Globus pallidus (tissue), 1 donor: ENCODE data around the gene CHST3.

Source experiments
- DNase-seq: peaks from one replicate; pipeline ENCODE4 v3.0.0-alpha.2; 2015; ENCODE audit warnings: low spot score

The CHST3 gene

GRCh38 chr10:72010234-72010973 is 46.2 kb downstream of the CHST3 start:
- DNase-seq = no peak

- peak; percentile 60 for DNase-seq
These were observed 46.8 kb downstream of the CHST3 start for GRCh38 chr10:72011016-72011415.

GRCh38 chr10:72011468-72011867 is 47.3 kb downstream of the CHST3 start:
- peak; percentile 90 for DNase-seq

GRCh38 chr10:72011976-72012512 is 47.8 kb downstream of the CHST3 start:
- DNase-seq = peak; percentile 57

- DNase-seq = no peak
These were observed 48.6 kb downstream of the CHST3 start for GRCh38 chr10:72012796-72013195.

- peak; percentile 79 for DNase-seq
These were observed 49.2 kb downstream of the CHST3 start for GRCh38 chr10:72013202-72013945.

- no peak for DNase-seq
These were observed 50.0 kb downstream of the CHST3 start for GRCh38 chr10:72014197-72014596.

GRCh38 chr10:72014785-72015480 is 50.7 kb downstream of the CHST3 start:
- no peak for DNase-seq

- no peak for DNase-seq
These were observed 51.6 kb downstream of the CHST3 start for GRCh38 chr10:72015841-72016240.

GRCh38 chr10:72016608-72017300 is 52.6 kb downstream of the CHST3 start:
- DNase-seq = peak; percentile 57

GRCh38 chr10:72019085-72019876 is 55.1 kb downstream of the CHST3 start:
- DNase-seq = no peak

- DNase-seq = no peak
These were observed 57.0 kb downstream of the CHST3 start for GRCh38 chr10:72020914-72021809.

GRCh38 chr10:72022228-72022627 is 58.0 kb downstream of the CHST3 start:
- DNase-seq = no peak

- DNase-seq = no peak
These were observed 60.4 kb downstream of the CHST3 start for GRCh38 chr10:72024596-72024995.

GRCh38 chr10:72025400-72025799 is 61.2 kb downstream of the CHST3 start:
- no peak for DNase-seq

- no peak for DNase-seq
These were observed 61.6 kb downstream of the CHST3 start for GRCh38 chr10:72025832-72026231.

GRCh38 chr10:72026278-72027111 is 62.3 kb downstream of the CHST3 start:
- no peak for DNase-seq

- DNase-seq = no peak
These were observed 63.3 kb downstream of the CHST3 start for GRCh38 chr10:72027498-72027897.

- no peak for DNase-seq
These were observed 65.2 kb downstream of the CHST3 start for GRCh38 chr10:72029414-72029813.
